Rectal smooth muscle tissue (tissue), 1 donor: ENCODE measurements around the gene LRCOL1.

Experiments
- H3K27ac ChIP-seq: one replicate; pipeline ENCODE4 v1.7.0; 2013; ENCODE audit warnings: low read depth, low read length, inconsistent platforms
- H3K27me3 ChIP-seq: one replicate; pipeline ENCODE4 v1.7.0; 2013; ENCODE audit warnings: low read length; ENCODE audit not compliant: control insufficient read depth, insufficient read depth
- H3K36me3 ChIP-seq: one replicate; pipeline ENCODE4 v1.7.0; 2013; ENCODE audit warnings: low read length; ENCODE audit not compliant: control insufficient read depth, insufficient read depth
- H3K4me1 ChIP-seq: one replicate; pipeline ENCODE4 v1.7.0; 2013; ENCODE audit warnings: low read length; ENCODE audit not compliant: control insufficient read depth, insufficient read depth
- H3K4me3 ChIP-seq: one replicate; pipeline ENCODE4 v1.7.0; 2013; ENCODE audit warnings: low read length
- H3K9ac ChIP-seq: one replicate; pipeline ENCODE4 v1.7.0; 2013; ENCODE audit warnings: low read length

LRCOL1 gene

DNA sequence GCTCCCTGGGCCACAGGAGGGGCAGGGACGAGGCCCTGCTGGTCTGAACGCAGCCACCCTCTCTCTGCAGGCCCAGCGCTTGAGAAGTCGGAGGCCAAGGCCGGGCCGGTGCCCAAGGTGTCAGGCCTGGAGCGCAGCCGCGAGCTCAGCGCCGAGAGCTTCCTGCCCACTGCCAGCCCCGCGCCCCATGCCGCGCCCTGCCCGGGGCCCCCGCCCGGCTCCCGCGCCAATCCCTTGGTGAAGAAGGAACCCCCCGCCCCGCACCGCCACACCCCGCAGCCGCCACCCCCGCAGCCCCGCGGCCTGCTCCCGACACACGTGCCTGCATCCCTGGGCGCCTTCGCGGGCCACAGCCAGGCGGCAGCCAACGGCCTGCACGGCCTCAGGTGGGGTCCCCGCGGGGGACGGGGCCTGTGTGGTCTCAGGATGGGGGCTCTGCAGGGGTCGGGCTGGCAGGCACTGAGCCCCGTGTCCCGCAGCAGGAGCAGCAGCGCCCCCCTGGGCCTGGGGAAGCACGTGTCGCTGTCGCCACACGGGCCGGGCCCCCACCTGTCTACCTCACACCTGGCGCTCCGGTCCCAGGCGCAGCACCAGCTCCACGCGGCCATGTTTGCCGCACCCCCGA, 40.4 kb downstream of the LRCOL1 start:
- no peak overlapping the region for H3K4me3 ChIP-seq
- no peaks in the 10 kb centered on the region for H3K4me1 ChIP-seq
- peaks cover 8% of the 10 kb centered on the region for H3K36me3 ChIP-seq
- no peak overlapping the region for H3K9ac ChIP-seq
- no peaks in the 10 kb centered on the region for H3K27me3 ChIP-seq
- H3K27ac ChIP-seq: no peak overlapping the region

DNA sequence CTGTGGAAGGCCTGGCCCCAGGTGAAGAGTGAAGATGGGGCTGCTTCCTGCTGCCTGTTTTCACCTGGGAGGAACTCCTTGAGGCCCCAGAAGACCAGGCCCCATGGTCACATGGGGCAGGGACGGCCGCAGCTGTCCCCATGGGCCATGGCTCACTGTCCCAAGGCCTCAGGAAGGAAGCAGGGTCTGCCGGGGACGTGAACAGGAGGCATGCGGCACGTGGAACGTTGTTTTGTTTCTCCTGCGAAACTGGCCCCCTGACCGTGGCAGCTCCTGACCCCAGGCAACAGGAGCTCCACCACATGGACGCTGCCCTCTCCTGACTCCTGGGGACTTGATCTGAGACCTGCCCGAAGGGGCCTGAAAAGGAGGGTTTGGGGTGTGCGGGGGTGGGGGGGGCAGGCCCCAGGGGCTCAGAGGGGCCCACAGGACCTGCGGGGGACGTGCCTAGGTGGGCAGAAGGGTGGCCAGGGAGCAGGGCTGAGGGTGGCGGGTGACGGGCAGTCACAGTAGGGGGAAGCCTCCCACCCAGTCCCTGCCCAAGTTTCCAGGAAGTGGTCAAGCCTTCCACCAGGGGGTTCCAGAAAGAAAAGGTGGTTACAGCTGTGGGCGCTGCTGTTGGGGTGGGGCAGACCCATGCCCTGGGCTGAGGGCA, 41.4 kb downstream of the LRCOL1 start:
- Histone ChIP-seq H3K27ac (no peak overlapping the region), H3K36me3 (peaks cover 6% of the 10 kb centered on the region), H3K4me3 (no peak overlapping the region), H3K27me3 (no peaks in the 10 kb centered on the region), H3K4me1 (no peaks in the 10 kb centered on the region), H3K9ac (no peak overlapping the region)

DNA sequence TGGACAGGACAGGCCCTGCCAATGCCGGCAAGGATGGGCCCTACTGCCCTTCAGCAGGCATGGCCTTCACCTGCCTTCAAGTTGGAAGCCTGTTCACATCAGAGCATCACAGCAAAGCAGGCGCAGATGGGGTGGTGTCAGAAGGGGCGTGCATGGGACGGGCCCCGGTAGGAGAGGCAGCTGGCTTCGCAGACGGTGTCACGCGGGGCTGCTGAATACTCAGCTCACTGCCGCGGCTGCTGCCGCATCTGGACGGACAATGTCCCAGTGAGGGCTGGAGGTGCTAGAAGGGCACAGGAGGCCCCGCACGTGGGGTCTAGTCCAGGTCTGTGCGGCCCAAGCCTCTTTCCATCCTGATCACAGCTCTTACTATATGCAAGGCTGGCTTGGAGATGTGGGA, 42.1 kb downstream of the LRCOL1 start:
- Histone ChIP-seq H3K27me3 (no peaks in the 10 kb centered on the region), H3K4me3 (no peak overlapping the region), H3K4me1 (no peaks in the 10 kb centered on the region), H3K36me3 (peaks cover 6% of the 10 kb centered on the region), H3K9ac (no peak overlapping the region), H3K27ac (no peak overlapping the region)

DNA sequence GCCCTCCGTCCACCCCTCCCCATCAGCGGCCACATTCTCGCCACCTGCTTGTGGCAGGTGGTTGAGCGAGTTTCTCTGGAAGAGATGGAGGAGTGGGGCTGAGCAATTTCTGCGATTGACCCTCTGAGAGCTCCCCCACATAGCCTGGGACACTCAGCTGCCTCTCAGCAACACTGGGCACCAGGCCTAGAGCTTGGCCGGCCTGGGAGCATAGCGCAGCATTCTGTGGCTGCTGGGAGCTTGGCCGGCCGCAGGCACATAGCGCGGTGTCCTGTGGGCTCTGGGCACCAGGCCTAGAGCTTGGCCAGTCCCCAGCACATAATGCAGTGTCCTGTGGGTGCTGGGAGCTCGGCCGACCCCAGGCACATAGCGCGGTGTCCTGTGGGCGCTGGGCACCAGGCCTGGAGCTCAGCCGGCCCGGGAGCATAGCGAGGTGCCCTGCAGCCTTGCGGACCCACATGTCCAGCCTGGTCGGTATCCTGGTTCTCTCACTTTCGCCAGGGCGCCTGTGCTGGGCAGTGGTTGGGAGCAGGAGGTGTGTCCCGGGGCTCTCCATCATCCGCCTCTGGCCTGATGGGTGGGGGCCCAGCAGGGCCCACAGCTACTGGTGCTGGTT, 43.8 kb downstream of the LRCOL1 start:
- Histone ChIP-seq H3K27me3 (no peaks in the 10 kb centered on the region), H3K27ac (no peak overlapping the region), H3K9ac (no peak overlapping the region), H3K36me3 (peaks cover 6% of the 10 kb centered on the region), H3K4me3 (no peak overlapping the region), H3K4me1 (no peaks in the 10 kb centered on the region)

DNA sequence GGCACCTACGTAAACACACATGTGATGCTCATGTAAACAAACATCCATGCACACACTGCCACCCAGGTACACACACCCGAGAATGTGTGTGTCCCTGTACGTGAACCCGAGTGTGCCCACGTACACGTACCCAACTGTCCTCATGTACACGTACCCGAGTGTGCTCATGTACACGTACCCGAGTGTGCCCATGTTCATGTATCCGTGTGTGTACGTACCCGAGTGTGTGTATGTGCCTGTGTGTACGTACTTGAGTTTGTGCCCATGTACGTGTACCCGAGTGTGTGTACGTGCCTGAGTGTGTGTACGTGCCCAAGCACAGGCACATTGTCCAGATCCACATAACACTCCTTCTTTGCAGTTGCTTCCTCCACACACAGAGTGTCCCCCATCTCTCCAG, 45.0 kb downstream of the LRCOL1 start:
- Histone ChIP-seq H3K4me3 (no peak overlapping the region), H3K4me1 (peaks cover 4% of the 10 kb centered on the region), H3K27me3 (no peaks in the 10 kb centered on the region), H3K27ac (no peak overlapping the region), H3K9ac (no peak overlapping the region), H3K36me3 (peaks cover 6% of the 10 kb centered on the region)

DNA sequence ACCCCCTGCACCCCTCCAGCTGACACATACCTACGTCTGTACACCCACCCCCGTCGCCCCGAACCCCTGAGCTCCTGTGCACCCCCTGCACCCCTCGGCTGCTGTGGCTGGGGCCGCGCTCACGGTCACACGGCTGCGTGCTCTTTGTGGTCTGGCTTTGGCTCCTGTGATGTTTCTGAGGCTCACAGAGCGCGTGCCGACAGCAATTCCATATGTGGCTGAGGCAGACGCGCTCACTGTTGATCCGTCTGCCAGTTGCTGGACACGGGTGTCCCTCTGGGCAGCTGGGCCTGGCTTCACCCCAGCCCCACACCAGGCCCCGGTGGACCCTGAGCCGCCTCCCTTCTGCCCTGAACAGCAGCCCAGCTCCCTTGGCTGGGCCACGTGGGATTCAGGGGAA, 46.5 kb downstream of the LRCOL1 start:
- Histone ChIP-seq H3K27ac (no peak overlapping the region), H3K9ac (no peak overlapping the region), H3K36me3 (peaks cover 6% of the 10 kb centered on the region), H3K4me1 (peaks cover 4% of the 10 kb centered on the region), H3K4me3 (no peak overlapping the region), H3K27me3 (no peaks in the 10 kb centered on the region)

DNA sequence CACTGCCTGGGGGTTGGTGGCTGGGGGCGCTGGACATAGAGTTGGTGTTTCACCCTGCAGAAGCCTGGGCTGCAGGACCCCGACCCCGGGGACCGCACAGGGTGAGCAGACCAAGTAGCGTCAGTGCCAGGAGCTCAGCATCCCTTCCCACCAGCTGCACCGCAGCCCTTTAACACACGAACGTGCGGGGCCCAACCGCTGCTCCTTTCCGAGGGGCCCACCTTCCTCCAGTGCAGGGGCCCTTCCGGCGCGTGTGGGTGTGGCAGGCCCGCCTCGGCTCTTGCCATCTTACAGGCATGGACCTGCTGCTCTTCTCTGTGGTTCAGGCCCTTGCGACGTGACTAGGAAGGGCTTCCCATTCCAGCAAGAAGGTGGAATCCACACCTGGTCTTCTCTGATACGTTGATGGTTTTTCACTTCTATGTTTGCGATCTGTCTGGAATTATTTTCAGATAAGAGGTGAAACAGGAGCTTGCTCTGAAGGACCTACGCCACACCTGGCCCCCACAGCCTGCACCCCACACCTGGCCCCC, 47.8 kb downstream of the LRCOL1 start:
- Histone ChIP-seq H3K4me3 (no peak overlapping the region), H3K4me1 (peaks cover 4% of the 10 kb centered on the region), H3K36me3 (peaks cover 6% of the 10 kb centered on the region), H3K27ac (no peak overlapping the region), H3K9ac (no peak overlapping the region), H3K27me3 (no peaks in the 10 kb centered on the region)

DNA sequence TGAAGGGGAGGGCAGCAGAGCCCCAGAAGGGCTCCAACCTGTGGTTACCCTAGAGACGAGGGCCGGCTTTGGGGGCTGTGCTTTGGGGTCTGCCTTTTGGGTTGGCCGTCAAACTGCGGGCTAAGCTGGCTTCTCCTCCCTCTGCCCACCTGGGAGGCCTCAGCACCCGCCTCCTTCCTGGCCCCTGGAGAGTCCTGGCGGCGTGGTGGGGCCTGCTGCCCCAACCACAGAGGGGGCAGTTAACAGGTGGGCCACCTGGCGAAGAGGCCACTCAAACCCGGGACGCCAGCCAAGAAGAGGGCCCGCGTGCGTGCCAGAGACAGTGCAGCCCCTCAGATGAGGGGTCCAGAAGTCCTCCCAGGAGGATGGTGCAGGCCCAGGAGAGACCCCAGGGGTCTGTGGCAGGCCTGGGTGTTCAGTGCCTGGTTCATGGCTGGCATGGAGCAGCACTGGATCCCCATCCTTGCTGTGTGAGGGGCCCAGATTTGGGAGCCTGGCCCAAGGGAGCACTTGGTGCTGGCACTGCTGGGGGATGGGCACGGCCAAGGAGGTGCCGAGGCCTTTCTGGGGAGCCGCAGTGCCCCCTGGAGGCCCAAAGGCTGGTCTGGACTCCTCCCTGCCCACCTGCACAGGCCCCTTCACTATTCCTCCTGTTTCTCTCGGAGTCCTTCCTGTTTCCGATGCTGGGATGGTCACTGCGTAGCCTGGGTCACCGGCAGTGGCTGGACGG, 48.8 kb downstream of the LRCOL1 start:
- Histone ChIP-seq H3K4me3 (no peak overlapping the region), H3K9ac (no peak overlapping the region), H3K4me1 (peaks cover 4% of the 10 kb centered on the region), H3K36me3 (peaks cover 6% of the 10 kb centered on the region), H3K27me3 (no peaks in the 10 kb centered on the region), H3K27ac (no peak overlapping the region)

DNA sequence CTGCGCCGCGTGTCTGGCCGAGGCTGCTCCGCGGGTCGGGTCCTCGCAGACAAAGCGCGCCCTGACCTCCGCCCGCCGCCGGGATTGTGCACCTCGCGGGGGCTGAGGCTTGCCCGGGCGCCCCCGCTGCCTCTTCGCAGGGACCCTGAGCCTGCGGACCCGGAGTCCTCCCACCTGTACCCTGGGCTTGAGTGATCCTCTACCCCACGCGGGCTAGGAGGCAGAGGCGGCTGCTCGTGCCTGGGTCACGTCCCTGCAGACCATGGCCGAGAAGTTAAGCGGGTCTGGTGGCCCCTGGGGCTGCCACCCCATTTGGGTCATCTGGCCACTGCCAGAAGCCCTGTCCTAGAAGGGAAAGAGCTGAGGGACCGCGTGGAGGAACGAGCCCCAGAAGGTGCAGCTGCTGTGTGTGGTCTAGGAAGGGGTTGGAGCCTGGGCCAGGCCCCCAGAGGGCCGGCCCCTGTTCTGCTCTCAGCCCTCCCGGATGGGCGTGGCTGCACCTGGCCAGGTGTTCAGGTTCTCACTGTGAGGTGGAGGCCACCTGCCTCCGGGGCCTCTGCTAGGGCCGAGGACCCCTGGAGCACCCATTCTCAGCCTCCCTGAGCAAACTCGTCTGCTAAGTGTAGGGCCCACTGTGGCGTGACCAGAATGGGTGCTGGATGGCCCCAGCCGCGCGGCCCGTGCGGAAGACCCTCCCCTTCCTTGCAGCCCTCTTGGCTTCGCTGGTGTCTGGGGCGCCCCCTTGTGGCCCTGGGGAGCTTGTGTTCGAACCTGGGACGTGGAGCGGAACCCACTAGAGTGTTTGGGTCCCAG, 49.6 kb downstream of the LRCOL1 start:
- no peak overlapping the region for H3K27ac ChIP-seq

DNA sequence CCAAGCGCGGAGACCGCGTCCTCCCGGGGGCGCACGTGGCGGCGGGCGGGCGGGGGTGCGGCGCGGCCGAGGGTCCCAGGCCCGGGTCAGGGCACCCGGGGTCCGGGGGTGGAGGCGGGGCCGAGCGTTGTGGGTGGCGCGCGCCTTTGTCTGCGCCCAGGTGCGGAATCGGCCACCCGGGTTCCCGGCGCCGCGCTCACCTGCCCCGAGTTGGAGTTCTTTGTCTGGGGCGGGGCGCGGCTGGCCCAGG, 50.1 kb downstream of the LRCOL1 start:
- Histone ChIP-seq H3K9ac (no peak overlapping the region), H3K27me3 (no peaks in the 10 kb centered on the region), H3K36me3 (no peaks in the 10 kb centered on the region), H3K4me1 (peaks cover 4% of the 10 kb centered on the region), H3K27ac (no peak overlapping the region), H3K4me3 (peak overlapping the region; percentile 55)

More for the DNA sequence above, 49.6 kb downstream of the LRCOL1 start:
- Histone ChIP-seq H3K36me3 (peaks cover 5% of the 10 kb centered on the region), H3K4me3 (peak overlapping the region; percentile 55), H3K9ac (no peak overlapping the region), H3K27me3 (no peaks in the 10 kb centered on the region), H3K4me1 (peaks cover 4% of the 10 kb centered on the region)

DNA sequence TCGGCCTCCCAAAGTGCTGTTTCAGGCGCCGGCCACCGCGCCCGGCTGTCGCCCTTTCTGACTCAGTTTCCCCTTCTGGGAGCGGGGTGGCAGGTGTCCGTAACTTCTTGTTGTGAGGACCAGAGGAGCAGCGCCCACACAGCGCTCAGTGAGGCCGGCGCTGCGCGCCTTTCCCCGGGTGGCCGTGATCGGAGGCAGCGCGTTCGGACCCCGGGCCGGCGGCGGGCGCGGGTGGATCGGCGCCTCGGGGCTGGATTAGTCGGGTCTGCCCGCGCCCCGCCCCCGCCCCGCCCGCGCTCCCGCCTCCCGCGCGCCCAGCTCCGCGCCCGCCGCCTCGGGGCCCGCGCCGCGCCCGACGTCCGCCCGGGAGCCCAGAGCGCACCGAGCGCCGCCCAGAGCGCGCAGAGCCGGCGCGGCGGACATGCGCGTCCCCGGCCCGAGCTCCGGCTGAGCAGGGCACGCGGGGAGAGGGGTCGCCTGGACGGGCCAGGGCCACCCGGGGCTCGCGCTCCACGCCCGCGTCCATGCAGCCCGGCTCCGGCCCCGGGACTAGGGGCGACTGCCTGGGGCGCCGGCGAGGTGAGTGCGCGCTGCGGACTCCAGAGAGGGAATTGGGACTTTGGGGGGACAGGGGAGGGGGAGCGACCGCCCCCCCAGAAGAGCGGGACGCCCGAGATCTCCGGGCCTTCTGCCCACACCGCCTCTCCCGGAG, 50.6 kb downstream of the LRCOL1 start:
- H3K9ac ChIP-seq: no peak overlapping the region

More for the DNA sequence above, 50.6 kb downstream of the LRCOL1 start:
- H3K27ac ChIP-seq: no peak overlapping the region
- no peaks in the 10 kb centered on the region for H3K36me3 ChIP-seq
- no peaks in the 10 kb centered on the region for H3K27me3 ChIP-seq
- peaks cover 4% of the 10 kb centered on the region for H3K4me1 ChIP-seq
- H3K4me3 ChIP-seq: peak overlapping the region; percentile 58
